CD14-positive monocyte (primary cell): ENCODE measurements around the gene MRGPRX4. TPM values are rescaled to one million over a fixed set of nuclear protein-coding genes. Genes with fewer than 3 reads are reported as not detected.

Experiments used
- DNase-seq, 3 donors: peaks; one replicate each; pipeline ENCODE4 v3.0.0-alpha.2; 2011 to 2022
- H2AFZ ChIP-seq: 2 replicates; pipeline ENCODE4 v1.6.0; 2012; ENCODE audit warnings: mild to moderate bottlenecking, low read depth, low read length, inconsistent platforms; ENCODE audit not compliant: insufficient read depth, poor library complexity, severe bottlenecking
- H3K27ac ChIP-seq, 2 donors: 1 replicate in 1 of 2; 2 replicates in 1 of 2; pipeline ENCODE4 v1.5.1; 2012 to 2013; ENCODE audit warnings: low read length in 2 of 2, control low read depth in 1 of 2, inconsistent platforms in 1 of 2, low read depth in 1 of 2, mild to moderate bottlenecking in 1 of 2
- H3K27me3 ChIP-seq, 2 donors: one replicate each; pipeline versions ENCODE4 v1.6.0 to v1.6.1; 2011 to 2013; ENCODE audit warnings: low read length in 2 of 2; ENCODE audit not compliant: control insufficient read depth in 2 of 2, insufficient read depth in 2 of 2
- H3K36me3 ChIP-seq, 2 donors: replicated peaks in 1 of 2; 1 replicate in 1 of 2; 2 replicates in 1 of 2; pipeline versions ENCODE4 v1.5.1 to v1.6.1; 2012 to 2013; ENCODE audit warnings: low read length in 2 of 2, control low read depth in 1 of 2, inconsistent platforms in 1 of 2, mild to moderate bottlenecking in 1 of 2; ENCODE audit not compliant: insufficient read depth in 2 of 2, control insufficient read depth in 1 of 2
- H3K4me1 ChIP-seq, 2 donors: 1 replicate in 1 of 2; 2 replicates in 1 of 2; pipeline versions ENCODE4 v1.5.1 to v1.6.1; 2012 to 2013; ENCODE audit warnings: low read length in 2 of 2, control low read depth in 1 of 2, inconsistent platforms in 1 of 2, mild to moderate bottlenecking in 1 of 2, moderate library complexity in 1 of 2; ENCODE audit not compliant: insufficient read depth in 2 of 2, control insufficient read depth in 1 of 2
- H3K4me2 ChIP-seq: replicated peaks from 2 replicates; pipeline ENCODE3; 2012; ENCODE audit warnings: low read length, moderate library complexity, mild to moderate bottlenecking; ENCODE audit not compliant: poor library complexity, severe bottlenecking; ENCODE audit errors: extremely low read depth
- H3K4me3 ChIP-seq, 3 experiments: fragments of 200-600 bp in 1 of 3; sonication (generic) in 1 of 3; replicated peaks in 1 of 3; 1 replicate in 2 of 3; 2 replicates in 1 of 3; pipeline ENCODE4 v1.5.1; 2011 to 2013; ENCODE audit warnings: low read length in 3 of 3, mild to moderate bottlenecking in 3 of 3, control low read depth in 2 of 3, low read depth in 2 of 3, inconsistent platforms in 1 of 3, moderate library complexity in 1 of 3
- H3K79me2 ChIP-seq: 2 replicates; pipeline ENCODE4 v1.6.0; 2012; ENCODE audit warnings: mild to moderate bottlenecking, control low read depth, inconsistent platforms, low read length, moderate library complexity; ENCODE audit not compliant: insufficient read depth
- H3K9ac ChIP-seq: 2 replicates; pipeline ENCODE4 v1.6.0; 2017; ENCODE audit warnings: low read length, mild to moderate bottlenecking; ENCODE audit not compliant: insufficient read depth, poor library complexity, severe bottlenecking
- H3K9me3 ChIP-seq, 2 donors: replicated peaks in 1 of 2; 1 replicate in 1 of 2; 2 replicates in 1 of 2; pipeline versions ENCODE4 v1.5.1 to v1.6.1; 2012 to 2013; ENCODE audit warnings: low read length in 2 of 2, control low read depth in 1 of 2; ENCODE audit not compliant: control insufficient read depth in 1 of 2, insufficient read depth in 1 of 2
- H4K20me1 ChIP-seq: 2 replicates; pipeline ENCODE4 v1.6.0; 2012; ENCODE audit warnings: mild to moderate bottlenecking, low read length, control low read depth, moderate library complexity; ENCODE audit not compliant: insufficient read depth
- H3K27ac Mint-ChIP-seq, 7 donors: one replicate each; pipeline ENCODE4 v1.8.0; 2020; ENCODE audit warnings: mild to moderate bottlenecking in 7 of 7, mixed read lengths in 7 of 7, moderate library complexity in 6 of 7, inconsistent platforms in 2 of 7
- H3K27me3 Mint-ChIP-seq, 3 donors: one replicate each; pipeline ENCODE4 v1.8.0; 2021 to 2022; ENCODE audit warnings: low read depth in 3 of 3, mild to moderate bottlenecking in 3 of 3, mixed read lengths in 3 of 3, moderate library complexity in 3 of 3, inconsistent platforms in 1 of 3
- H3K36me3 Mint-ChIP-seq, 2 donors: one replicate each; pipeline ENCODE4 v1.8.0; 2020; ENCODE audit warnings: mixed read lengths in 2 of 2, inconsistent platforms in 1 of 2, mild to moderate bottlenecking in 1 of 2
- H3K4me1 Mint-ChIP-seq: one replicate; pipeline ENCODE4 v1.8.0; 2020; ENCODE audit warnings: mild to moderate bottlenecking, mixed read lengths
- H3K4me3 Mint-ChIP-seq, 2 donors: one replicate each; pipeline ENCODE4 v1.8.0; 2020; ENCODE audit warnings: mild to moderate bottlenecking in 2 of 2, mixed read lengths in 2 of 2, moderate library complexity in 1 of 2
- H3K9me3 Mint-ChIP-seq, 7 donors: one replicate each; pipeline ENCODE4 v1.8.0; 2020 to 2022; ENCODE audit warnings: mixed read lengths in 7 of 7, mild to moderate bottlenecking in 6 of 7, moderate library complexity in 6 of 7, inconsistent platforms in 2 of 7
- CTCF ChIP-seq: fragments of 200-600 bp; IDR thresholded peaks from one replicate; pipeline ENCODE4 v1.8.0; 2022; ENCODE audit warnings: antibody characterized with exemption, mild to moderate bottlenecking
- WGBS: methylation state at CpG from one replicate; pipeline ENCODE4 v1.1.5; 2013; ENCODE audit warnings: missing lambda C conversion rate; ENCODE audit not compliant: insufficient coverage; 5-methylcytosine and 5-hydroxymethylcytosine counted together
- intact Hi-C, 2 donors: fragments of 100-400 bp; cut with micrococcal nuclease; formaldehyde crosslinking; loops; one replicate each; pipeline versions ENCODE4 v1.15.0 to v1.15.1; 2023
- polyA plus RNA-seq, 3 donors: library from polyadenylated mRNA; depleted of rRNA in 1 of 3; unstranded in 2 of 3; stranded (reverse) in 1 of 3; fragments of 300-500 nt in 2 of 3; fragments of >200 nt in 1 of 3; fragmentation: Illumina TruSeq in 2 of 3; gene quantifications; 1 replicate in 2 of 3; 2 replicates in 1 of 3; pipeline ENCODE4 v1.2.3, GENCODE V29; 2012 to 2021

MRGPRX4 gene
- polyA plus RNA-seq, 3 donors: not detected

- WGBS: 14% methylated on average over 2 of the region's 6 CpGs
- Mint-ChIP-seq H3K9me3 (peaks cover 0 to 5% (median 0%) of the 10 kb centered on the region in 7 donors), H3K4me1 (peaks cover 2% of the 10 kb centered on the region), H3K27me3 (peaks cover 23 to 47% (median 23%) of the 10 kb centered on the region in 3 donors), H3K27ac (no peak overlapping the region), H3K4me3 (peak overlapping the region in 1 of 2 donors; percentile 27), H3K36me3 (no peaks in the 10 kb centered on the region)
- Histone ChIP-seq H3K4me3 (no peak overlapping the region), H3K36me3 (no peaks in the 10 kb centered on the region), H3K9ac (no peak overlapping the region), H3K27me3 (peaks cover 8 to 12% of the 10 kb centered on the region in 2 donors), H3K4me2 (no peak overlapping the region), H3K4me1 (no peaks in the 10 kb centered on the region), H2AFZ (no peak overlapping the region), H4K20me1 (no peaks in the 10 kb centered on the region), H3K9me3 (no peaks in the 10 kb centered on the region), H3K79me2 (no peaks in the 10 kb centered on the region), H3K27ac (no peak overlapping the region)
- TF ChIP-seq CTCF: no peak
- intact Hi-C loops: no loop called here
- no peak for DNase-seq
Measured at GRCh38 chr11:18203723-18204122, 31.1 kb downstream of the MRGPRX4 start.

GRCh38 chr11:18204220-18204619 lies 31.6 kb downstream of the MRGPRX4 start:
- H3K4me1 ChIP-seq: no peaks in the 10 kb centered on the region
- DNase-seq: no peak
- Mint-ChIP-seq H3K4me3 (no peak overlapping the region), H3K4me1 (peaks cover 2% of the 10 kb centered on the region), H3K36me3 (no peaks in the 10 kb centered on the region), H3K9me3 (peaks cover 0 to 5% (median 0%) of the 10 kb centered on the region in 7 donors), H3K27ac (no peak overlapping the region), H3K27me3 (peaks cover 27 to 52% (median 28%) of the 10 kb centered on the region in 3 donors)
- H3K4me2 ChIP-seq: no peak overlapping the region
- 78% methylated on average over 2 of the region's 3 CpGs for WGBS
- H3K27ac ChIP-seq: no peak overlapping the region
- no peak overlapping the region for H3K4me3 ChIP-seq
- H3K27me3 ChIP-seq: peaks cover 13 to 17% of the 10 kb centered on the region in 2 donors
- no peaks in the 10 kb centered on the region for H4K20me1 ChIP-seq
- no peaks in the 10 kb centered on the region for H3K36me3 ChIP-seq
- intact Hi-C loops: no loop called here
- no peak overlapping the region for H2AFZ ChIP-seq
- no peaks in the 10 kb centered on the region for H3K79me2 ChIP-seq
- no peak for TF ChIP-seq CTCF
- no peaks in the 10 kb centered on the region for H3K9me3 ChIP-seq
- H3K9ac ChIP-seq: no peak overlapping the region
